GM19467 (cell line): ENCODE data around the gene ELL.

Experiments used
- ATAC-seq: cut with Tn5 transposase; IDR thresholded peaks from one replicate; pipeline ENCODE4 v1.9.1; 2021; ENCODE audit warnings: mild to moderate bottlenecking, moderate library complexity; ENCODE audit not compliant: unreplicated experiment

ELL gene

GRCh38 chr19:18450021-18450930 is 71.6 kb downstream of the ELL start:
- no peak for ATAC-seq

- no peak for ATAC-seq
Measured at GRCh38 chr19:18449552-18449951, 72.3 kb downstream of the ELL start.

- ATAC-seq = no peak
Measured at GRCh38 chr19:18446811-18447359, 75.0 kb downstream of the ELL start.

- no peak for ATAC-seq
Measured at GRCh38 chr19:18446145-18446810, 75.6 kb downstream of the ELL start.

GRCh38 chr19:18445262-18445948 is 76.5 kb downstream of the ELL start:
- ATAC-seq = no peak

- ATAC-seq = no peak
Measured at GRCh38 chr19:18444513-18444912, 77.4 kb downstream of the ELL start.

- no peak for ATAC-seq
Measured at GRCh38 chr19:18443831-18444230, 78.0 kb downstream of the ELL start.

- ATAC-seq = no peak
Measured at GRCh38 chr19:18443406-18443805, 78.5 kb downstream of the ELL start.

- ATAC-seq = no peak
Measured at GRCh38 chr19:18442941-18443340, 78.9 kb downstream of the ELL start.

GRCh38 chr19:18441804-18442788 is 79.8 kb downstream of the ELL start:
- no peak for ATAC-seq

- no peak for ATAC-seq
Measured at GRCh38 chr19:18440936-18441803, 80.7 kb downstream of the ELL start.

- no peak for ATAC-seq
Measured at GRCh38 chr19:18440415-18440877, 81.4 kb downstream of the ELL start.

GRCh38 chr19:18439910-18440237 is 82.0 kb downstream of the ELL start:
- no peak for ATAC-seq

GRCh38 chr19:18439025-18439909 is 82.6 kb downstream of the ELL start:
- ATAC-seq = no peak

GRCh38 chr19:18438331-18439024 is 83.4 kb downstream of the ELL start:
- ATAC-seq = no peak

- ATAC-seq = no peak
Measured at GRCh38 chr19:18437491-18438330, 84.2 kb downstream of the ELL start, which contains the start of gene ISYNA1. Gene ISYNA1 (minus strand): TSS chr19:18438133. CDS start chr19:18437979, 154 bp downstream.
